K562 (cell line): ENCODE measurements around the gene EML5. TPM values are rescaled to one million over a fixed set of nuclear protein-coding genes. Genes with fewer than 3 reads are reported as not detected.

Experiments used
- ATAC-seq: fragments of 200-7000 bp; cut with Tn5 transposase; 3 replicates; pipeline ENCODE4 v1.9.1; 2020; ENCODE audit warnings: moderate library complexity
- BruUV-seq: library from RNA; stranded (reverse); fragments of 400-500 nt; replicated peaks from 2 replicates; lab custom pipeline; 2021; lab: Mats Ljungman, UMichigan
- CTCF ChIA-PET: fragments of 300-600 bp; formaldehyde crosslinking; extraction: SDS; loops from one replicate; lab custom pipeline; 2021; ENCODE audit warnings: low intra/inter-chr PET ratio; lab: Yijun Ruan, JAX
- POLR2A ChIA-PET: fragments of 300-600, 350-650 bp; sonication (Branson Sonifier 250); formaldehyde crosslinking; extraction: SDS; loops from one replicate; lab custom pipeline; 2021; ENCODE audit warnings: antibody characterized with exemption, inconsistent platforms; lab: Yijun Ruan, JAX
- DNase-seq, 4 experiments: peaks; one replicate each; pipeline versions ENCODE4 v3.0.0 to v3.0.0-alpha.2; 2011 to 2018; ENCODE audit warnings: low spot score in 3 of 4, mixed read lengths in 3 of 4; ENCODE audit errors: extremely low read depth in 1 of 4
- FAIRE-seq: peaks from 2 replicates; lab custom pipeline; 2011; peaks lifted over from hg19 to GRCh38; lab: Jason Lieb, UNC
- H2AFZ ChIP-seq: 2 replicates; pipeline ENCODE4 v1.6.0; 2011; ENCODE audit warnings: low read depth, low read length, control low read depth, inconsistent platforms
- H3K27ac ChIP-seq: fragments of 200-600 bp; 3 replicates; pipeline ENCODE4 v1.8.0; 2011; ENCODE audit warnings: low read depth, mild to moderate bottlenecking, control low read depth, inconsistent platforms, low read length, moderate library complexity, mixed read lengths; ENCODE audit errors: extremely low read depth
- H3K27me3 ChIP-seq, 2 experiments: fragments of 300-600 bp in 1 of 2; 2 replicates in 1 of 2; 3 replicates in 1 of 2; pipeline versions ENCODE4 v1.6.0 to v1.8.0; 2011; ENCODE audit warnings: inconsistent platforms in 2 of 2, low read length in 2 of 2, mild to moderate bottlenecking in 1 of 2, mixed read lengths in 1 of 2, moderate library complexity in 1 of 2; ENCODE audit not compliant: control insufficient read depth in 2 of 2, insufficient read depth in 2 of 2
- H3K36me3 ChIP-seq: fragments of 300-600 bp; 3 replicates; pipeline ENCODE4 v1.8.0; 2011; ENCODE audit warnings: mild to moderate bottlenecking, low read length, inconsistent platforms; ENCODE audit not compliant: control insufficient read depth, insufficient read depth
- H3K4me1 ChIP-seq, 2 experiments: fragments of 200-600 bp in 1 of 2; replicated peaks in 1 of 2; 2 replicates in 1 of 2; 3 replicates in 1 of 2; pipeline versions ENCODE4 v1.5.1 to v1.8.0; 2011; ENCODE audit warnings: inconsistent platforms in 2 of 2, low read length in 2 of 2, mild to moderate bottlenecking in 1 of 2, mixed read lengths in 1 of 2, moderate library complexity in 1 of 2; ENCODE audit not compliant: control insufficient read depth in 2 of 2, insufficient read depth in 2 of 2
- H3K4me2 ChIP-seq: 2 replicates; pipeline ENCODE4 v1.6.1; 2011; ENCODE audit warnings: low read length, control low read depth, inconsistent platforms, mixed read lengths; ENCODE audit not compliant: insufficient read depth
- H3K4me3 ChIP-seq: fragments of 200-600 bp; sonication (generic), shearing (Covaris generic); 2 replicates; pipeline ENCODE4 v1.5.1; 2016; ENCODE audit warnings: control low read depth, inconsistent platforms
- H3K79me2 ChIP-seq: fragments of 200-600 bp; 3 replicates; pipeline ENCODE4 v1.8.0; 2011; ENCODE audit warnings: low read length, inconsistent platforms; ENCODE audit not compliant: control insufficient read depth, insufficient read depth
- H3K9ac ChIP-seq, 2 experiments: 2 replicates each; pipeline versions ENCODE4 v1.6.0 to v1.6.1; 2011; ENCODE audit warnings: low read depth in 2 of 2, low read length in 2 of 2, control low read depth in 1 of 2, inconsistent platforms in 1 of 2, mild to moderate bottlenecking in 1 of 2, mixed read lengths in 1 of 2; ENCODE audit not compliant: insufficient read depth in 1 of 2
- H3K9me1 ChIP-seq: one replicate; pipeline ENCODE4 v1.6.0; 2011; ENCODE audit warnings: inconsistent platforms, mild to moderate bottlenecking, low read length, moderate library complexity; ENCODE audit not compliant: control insufficient read depth, insufficient read depth
- H3K9me3 ChIP-seq: replicated peaks from 2 replicates; pipeline ENCODE4 v1.5.1; 2011; ENCODE audit warnings: low read depth, low read length, inconsistent platforms; ENCODE audit not compliant: control insufficient read depth, insufficient read depth
- H4K20me1 ChIP-seq: replicated peaks from 2 replicates; pipeline ENCODE4 v1.6.1; 2011; ENCODE audit warnings: low read length, inconsistent platforms, mixed read lengths; ENCODE audit not compliant: control insufficient read depth, insufficient read depth
- ARID2 ChIP-seq: fragments of 450-650 bp; IDR thresholded peaks from 2 replicates; pipeline ENCODE4 v1.6.1; 2017; ENCODE audit warnings: antibody characterized with exemption, mild to moderate bottlenecking
- BACH1 ChIP-seq: fragments of 200-800 bp; sonication (Bioruptor generic); IDR thresholded peaks from 2 replicates; pipeline ENCODE4 v1.6.1; 2016; ENCODE audit warnings: missing genetic modification characterization, missing compliant biosample characterization
- ELF1 ChIP-seq: fragments of 200-800 bp; sonication (Bioruptor generic); IDR thresholded peaks from 2 replicates; pipeline ENCODE4 v1.6.1; 2016; ENCODE audit warnings: missing genetic modification characterization, missing compliant biosample characterization
- ERF ChIP-seq: fragments of 450-650 bp; formaldehyde crosslinking; IDR thresholded peaks from 2 replicates; pipeline ENCODE4 v1.4.0; 2020; ENCODE audit warnings: mild to moderate bottlenecking, mixed read lengths
- GABPA ChIP-seq: fragments of 200-800 bp; sonication (Bioruptor generic); conservative IDR thresholded peaks from 2 replicates; pipeline ENCODE4 v1.6.1; 2016; ENCODE audit warnings: low read depth, missing genetic modification characterization, missing compliant biosample characterization
- KAT7 ChIP-seq: sonication (generic); formaldehyde crosslinking; IDR thresholded peaks from 2 replicates; pipeline ENCODE4 v1.8.0; 2022; ENCODE audit warnings: missing genetic modification reagents, mild to moderate bottlenecking, borderline replicate concordance
- MCM5 ChIP-seq: fragments of 450-650 bp; IDR thresholded peaks from 2 replicates; pipeline ENCODE4 v1.6.1; 2016; ENCODE audit warnings: low read depth
- NCOA2 ChIP-seq, 2 experiments: fragments of 450-650 bp; IDR thresholded peaks; 2 replicates each; pipeline ENCODE4 v1.6.1; 2018; ENCODE audit warnings: mild to moderate bottlenecking in 2 of 2, moderate library complexity in 1 of 2; ENCODE audit not compliant: partially characterized antibody in 2 of 2
- NCOA6 ChIP-seq: fragments of 450-650 bp; IDR thresholded peaks from 2 replicates; pipeline ENCODE4 v1.6.1; 2017; ENCODE audit warnings: mild to moderate bottlenecking
- NR1H2 ChIP-seq: sonication (generic); formaldehyde crosslinking; IDR thresholded peaks from 2 replicates; pipeline ENCODE4 v1.4.0; 2020; ENCODE audit warnings: mild to moderate bottlenecking, missing genetic modification reagents
- NR3C1 ChIP-seq: sonication (generic); formaldehyde crosslinking; IDR thresholded peaks from 2 replicates; pipeline ENCODE4 v1.8.1; 2022; ENCODE audit warnings: missing genetic modification reagents
- POLR3G ChIP-seq: IDR thresholded peaks from 2 replicates; pipeline ENCODE4 v1.6.1; 2011; ENCODE audit not compliant: insufficient read length, insufficient replicate concordance; ENCODE audit errors: extremely low read depth
- RAD21 ChIP-seq, 2 experiments: fragments of 250-450 bp in 1 of 2; fragments of 450-650 bp in 1 of 2; sonication (Bioruptor Pico) in 1 of 2; formaldehyde crosslinking in 1 of 2; IDR thresholded peaks in 1 of 2; conservative IDR thresholded peaks in 1 of 2; 2 replicates each; pipeline versions ENCODE4 v1.4.0 to v1.8.0; 2020 to 2022; ENCODE audit warnings: mild to moderate bottlenecking in 2 of 2, moderate library complexity in 1 of 2
- SAFB ChIP-seq: fragments of 200-400 bp; formaldehyde crosslinking; IDR thresholded peaks from 2 replicates; pipeline ENCODE4 v1.6.1; 2017; ENCODE audit warnings: low read depth, low read length, borderline replicate concordance
- SUPT5H ChIP-seq: fragments of 450-650 bp; IDR thresholded peaks from 2 replicates; pipeline ENCODE4 v1.6.1; 2016
- TBP ChIP-seq: optimal IDR thresholded peaks from 2 replicates; pipeline ENCODE3; 2011; ENCODE audit warnings: low read depth, low read length, improper control_type of control experiment
- ZNF134 ChIP-seq: fragments of 250-450 bp; sonication (Bioruptor Pico); conservative IDR thresholded peaks from 2 replicates; pipeline ENCODE4 v1.4.0; 2020
- ZNF274 ChIP-seq: IDR thresholded peaks from 2 replicates; pipeline ENCODE4 v1.6.1; 2011; ENCODE audit warnings: low read depth, mild to moderate bottlenecking, low read length, moderate library complexity, borderline replicate concordance
- ZNF77 ChIP-seq: fragments of 250-450 bp; sonication (Bioruptor Pico); IDR thresholded peaks from 2 replicates; pipeline ENCODE4 v1.5.0; 2020
- ZZZ3 ChIP-seq: fragments of 450-650 bp; IDR thresholded peaks from 2 replicates; pipeline ENCODE4 v1.6.1; 2016; ENCODE audit warnings: antibody characterized with exemption, mild to moderate bottlenecking, moderate library complexity
- WGBS: fragments of 100-300 bp; shearing (Covaris generic); methylation state at CpG from one replicate; pipeline ENCODE4 v1.1.6; 2016; ENCODE audit warnings: low coverage, mixed read lengths; ENCODE audit not compliant: insufficient coverage; ENCODE audit errors: missing lambda C conversion rate; 5-methylcytosine and 5-hydroxymethylcytosine counted together
- in situ Hi-C: fragments of 300-500 bp; cut with MboI; formaldehyde crosslinking; loops from 4 replicates; pipeline ENCODE4 v1.15.0; 2018; ENCODE audit warnings: inconsistent platforms, mixed read lengths
- intact Hi-C: fragments of 100-400 bp; cut with micrococcal nuclease; formaldehyde crosslinking; loops from 2 replicates; pipeline ENCODE4 v1.14.2; 2022
- polyA plus RNA-seq, 8 experiments: library from polyadenylated mRNA; depleted of rRNA in 4 of 8; stranded (reverse) in 5 of 8; unstranded in 3 of 8; fragments of >200 nt; fragmentation: Nextera tagmentation in 2 of 8; fragmentation: Illumina TruSeq in 1 of 8; extraction: Ambion mirVana in 2 of 8; extraction: Trizol in 1 of 8; gene quantifications; 2 replicates each; pipeline versions ENCODE4 v1.2.1 to v1.2.3, GENCODE V29; 2011 to 2014; ENCODE audit warnings: inconsistent platforms in 1 of 8, missing spikeins in 1 of 8
- total RNA-seq, 7 experiments: library from RNA; depleted of rRNA in 6 of 7; stranded (reverse); fragments of >200 nt in 6 of 7; fragmentation: Illumina TruSeq in 2 of 7; extraction: Trizol in 2 of 7; gene quantifications; 2 replicates each; pipeline versions ENCODE4 v1.2.1 to v1.2.3, GENCODE V29; 2011 to 2021; ENCODE audit warnings: low replicate concordance in 1 of 7
- TF ChIP-seq, protein P1 (sequence below): sonication (generic); formaldehyde crosslinking; IDR thresholded peaks from 2 replicates; pipeline ENCODE4 v1.8.1; 2023; ENCODE audit warnings: mild to moderate bottlenecking, missing genetic modification reagents
- TF ChIP-seq, protein P2 (sequence below): fragments of 450-650 bp; IDR thresholded peaks from 2 replicates; pipeline ENCODE4 v1.6.1; 2016; ENCODE audit warnings: missing biosample characterization, missing genetic modification characterization

The EML5 gene
- total and polyA plus RNA-seq, 9 of the 15 experiments (the other 6 are each of a cell fraction or from before 2014, with no cell fraction given): 0.06 to 0.34 (median 0.22) TPM

- in situ Hi-C loops (no loop called here), intact Hi-C loops (no loop called here)
- Histone ChIP-seq H3K9me3 (no peaks in the 10 kb centered on the region), H3K4me3 (peak within 1 kb of the TSS; percentile 66), H3K4me2 (peak within 1 kb of the TSS; percentile 84), H3K27ac (peak within 1 kb of the TSS; percentile 84), H3K36me3 (no peaks in the 10 kb centered on the region), H3K4me1 (peaks cover 10 to 25% of the 10 kb centered on the region in 2 experiments; a peak in 4 of 5 replicates), H2AFZ (peak within 1 kb of the TSS; percentile 95), H3K9me1 (no peaks in the 10 kb centered on the region), H3K79me2 (peaks cover 10% of the 10 kb centered on the region; the same call in 2 of the 3 replicates), H4K20me1 (no peaks in the 10 kb centered on the region), H3K27me3 (no peaks in the 10 kb centered on the region), H3K9ac (peak within 1 kb of the TSS; percentile 68 to 97)
- TSS peak; percentile 67 for BruUV-seq
- ChIA-PET CTCF (no interaction called here), POLR2A (interaction anchor here (0.8 to 1.8 kb wide), 5 partner anchors 9 to 861 kb away, joined by 3 to 9 read pairs (median 4); no protein-coding TSS in a partner anchor)
- FAIRE-seq: peak; percentile 90
- WGBS: 1% methylated on average over 24 of the region's 50 CpGs
- DNase-seq: peak; percentile 86 to 93 (median 91)
- ATAC-seq: peak; percentile 96
- TF ChIP-seq SAFB (no peak), ZNF77 (CRISPR knock-in tag) (no peak), NCOA2 (IDR thresholded peaks at IDR 0.05; ENCODE audit: partially characterized antibody in 2 of 2) (peak in 1 of 2 experiments; percentile 96), MCM5 (no peak), POLR3G (no peak), ELF1 (tag) (peak; percentile 51; the same call in 1 of the 2 replicates), ZNF134 (no peak), NR1H2 (CRISPR knock-in tag) (no peak), NCOA6 (no peak), ZNF274 (no peak), BACH1 (tag) (no peak), TBP (peak; percentile 72), ZZZ3 (no peak), GABPA (tag) (peak; percentile 36; the same call in 1 of the 2 replicates), SUPT5H (peak; percentile 78), KAT7 (CRISPR knock-in tag) (no peak), ERF (CRISPR knock-in tag) (no peak), RAD21 (CRISPR knock-in tag; conservative IDR thresholded peaks at IDR 0.05 in 1 of 2, IDR thresholded peaks at IDR 0.05 in 1 of 2) (no peak), NR3C1 (no peak), ARID2 (no peak)
- TF ChIP-seq, protein P1, sequence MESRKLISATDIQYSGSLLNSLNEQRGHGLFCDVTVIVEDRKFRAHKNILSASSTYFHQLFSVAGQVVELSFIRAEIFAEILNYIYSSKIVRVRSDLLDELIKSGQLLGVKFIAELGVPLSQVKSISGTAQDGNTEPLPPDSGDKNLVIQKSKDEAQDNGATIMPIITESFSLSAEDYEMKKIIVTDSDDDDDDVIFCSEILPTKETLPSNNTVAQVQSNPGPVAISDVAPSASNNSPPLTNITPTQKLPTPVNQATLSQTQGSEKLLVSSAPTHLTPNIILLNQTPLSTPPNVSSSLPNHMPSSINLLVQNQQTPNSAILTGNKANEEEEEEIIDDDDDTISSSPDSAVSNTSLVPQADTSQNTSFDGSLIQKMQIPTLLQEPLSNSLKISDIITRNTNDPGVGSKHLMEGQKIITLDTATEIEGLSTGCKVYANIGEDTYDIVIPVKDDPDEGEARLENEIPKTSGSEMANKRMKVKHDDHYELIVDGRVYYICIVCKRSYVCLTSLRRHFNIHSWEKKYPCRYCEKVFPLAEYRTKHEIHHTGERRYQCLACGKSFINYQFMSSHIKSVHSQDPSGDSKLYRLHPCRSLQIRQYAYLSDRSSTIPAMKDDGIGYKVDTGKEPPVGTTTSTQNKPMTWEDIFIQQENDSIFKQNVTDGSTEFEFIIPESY (CRISPR knock-in tag): no peak
- TF ChIP-seq, protein P2, sequence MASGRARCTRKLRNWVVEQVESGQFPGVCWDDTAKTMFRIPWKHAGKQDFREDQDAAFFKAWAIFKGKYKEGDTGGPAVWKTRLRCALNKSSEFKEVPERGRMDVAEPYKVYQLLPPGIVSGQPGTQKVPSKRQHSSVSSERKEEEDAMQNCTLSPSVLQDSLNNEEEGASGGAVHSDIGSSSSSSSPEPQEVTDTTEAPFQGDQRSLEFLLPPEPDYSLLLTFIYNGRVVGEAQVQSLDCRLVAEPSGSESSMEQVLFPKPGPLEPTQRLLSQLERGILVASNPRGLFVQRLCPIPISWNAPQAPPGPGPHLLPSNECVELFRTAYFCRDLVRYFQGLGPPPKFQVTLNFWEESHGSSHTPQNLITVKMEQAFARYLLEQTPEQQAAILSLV (tag): no peak
Observed at GRCh38 chr14:88824314-88825077, 31.7 kb upstream of the EML5 start, which contains the start of gene TTC8. Gene TTC8, plus strand, starts transcription at chr14:88824651. Its CDS starts 57 bp downstream, at chr14:88824708.
